ENCODE measurements around the gene DOCK2. TPM values are rescaled to one million over a fixed set of nuclear protein-coding genes. Genes with fewer than 3 reads are reported as not detected.
"Not testable (repeated sequence)": the region's sequence is repeated elsewhere in the genome, so short reads cannot be mapped to it uniquely, and the experiment has no call there.

DOCK2 gene
- total RNA-seq, 1 experiment from 2014 or later, result 2.2 TPM

- TF ChIP-seq CTCF (conservative IDR thresholded peaks at IDR 0.05; ENCODE audit: low read depth, low read length) (no peak), EZH2 (IDR thresholded peaks at IDR 0.05; ENCODE audit: borderline replicate concordance, low read depth, low read length, poor library complexity, severe bottlenecking) (no peak)
- Histone ChIP-seq H3K27me3 (replicated peaks; ENCODE audit: insufficient read depth, low read depth, low read length, poor library complexity) (no peaks in the 10 kb centered on the region), H3K4me1 (ENCODE audit: insufficient read depth, low read length, poor library complexity, severe bottlenecking) (no peaks in the 10 kb centered on the region), H3K9me3 (ENCODE audit: low read depth, low read length, poor library complexity, severe bottlenecking) (no peaks in the 10 kb centered on the region), H3K4me3 (ENCODE audit: low read depth, low read length, poor library complexity, severe bottlenecking) (no peak overlapping the region), H3K27ac (ENCODE audit: low read depth, low read length, poor library complexity, severe bottlenecking) (no peak overlapping the region), H3K36me3 (ENCODE audit: insufficient read depth, low read length, poor library complexity, severe bottlenecking) (no peaks in the 10 kb centered on the region)
- no peak for DNase-seq (ENCODE audit: low spot score)
- ChIA-PET CTCF (no interaction called here), POLR2A (ENCODE audit: low non-redundant PET) (no interaction called here)
- intact Hi-C loops (cut with micrococcal nuclease; ENCODE audit: unreplicated experiment), result no loop called here
- BruUV-seq (replicated peaks), result no TSS peak
These were observed 86.2 kb downstream of the DOCK2 start for GRCh38 chr5:169723103-169723831.

DNA sequence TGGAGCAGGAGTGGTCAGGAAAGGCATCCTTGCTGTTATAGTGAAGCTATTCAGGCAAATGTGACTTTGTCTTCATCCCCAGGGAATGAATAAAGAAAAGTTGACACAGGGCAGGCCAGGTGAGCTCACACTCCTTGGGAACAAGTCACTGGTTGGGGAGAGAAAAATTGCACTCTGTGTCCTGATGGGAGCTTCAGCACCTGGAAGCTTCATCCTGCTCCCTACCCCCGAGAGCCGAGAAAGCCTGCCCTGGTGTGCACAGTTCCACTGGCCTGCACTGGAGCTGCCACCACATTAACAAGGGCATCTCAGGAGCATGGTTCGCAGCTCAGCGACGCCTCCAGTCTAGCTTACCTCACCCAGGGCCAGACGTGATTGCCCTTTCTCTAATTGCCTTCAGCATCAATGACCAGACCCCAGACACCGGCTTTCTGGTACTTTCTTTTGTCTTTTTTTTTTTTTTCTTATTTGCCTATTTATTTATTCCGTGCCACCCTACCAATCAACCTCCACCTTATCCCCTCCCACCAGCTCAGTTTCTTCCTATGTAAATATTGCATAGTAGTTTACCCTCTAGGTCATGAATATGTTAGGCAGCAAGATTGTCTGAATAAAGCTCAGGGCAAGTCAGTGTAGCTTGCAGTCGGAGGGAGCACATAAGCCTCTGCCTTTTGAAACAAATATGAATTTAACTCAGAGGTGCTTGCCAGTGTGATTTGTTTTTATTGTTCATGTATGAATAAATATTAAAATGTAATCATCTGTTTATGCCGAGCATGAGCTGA is 87.4 kb downstream of the DOCK2 start:
- Histone ChIP-seq H3K27ac (ENCODE audit: low read depth, low read length, poor library complexity, severe bottlenecking) (no peak overlapping the region), H3K4me1 (ENCODE audit: insufficient read depth, low read length, poor library complexity, severe bottlenecking) (no peaks in the 10 kb centered on the region), H3K36me3 (ENCODE audit: insufficient read depth, low read length, poor library complexity, severe bottlenecking) (no peaks in the 10 kb centered on the region), H3K27me3 (replicated peaks; ENCODE audit: insufficient read depth, low read depth, low read length, poor library complexity) (no peaks in the 10 kb centered on the region), H3K4me3 (ENCODE audit: low read depth, low read length, poor library complexity, severe bottlenecking) (no peak overlapping the region), H3K9me3 (ENCODE audit: low read depth, low read length, poor library complexity, severe bottlenecking) (no peaks in the 10 kb centered on the region)
- TF ChIP-seq CTCF (conservative IDR thresholded peaks at IDR 0.05; ENCODE audit: low read depth, low read length) (no peak), EZH2 (IDR thresholded peaks at IDR 0.05; ENCODE audit: borderline replicate concordance, low read depth, low read length, poor library complexity, severe bottlenecking) (no peak)
- DNase-seq (ENCODE audit: low spot score), result no peak
- no TSS peak for BruUV-seq (replicated peaks)
- intact Hi-C loops (cut with micrococcal nuclease; ENCODE audit: unreplicated experiment), result no loop called here
- POLR2A ChIA-PET (ENCODE audit: low non-redundant PET), result no interaction called here
- CTCF ChIA-PET, result no interaction called here

GRCh38 chr5:169725665-169726064 is 88.6 kb downstream of the DOCK2 start:
- CTCF ChIA-PET; BruUV-seq (replicated peaks); H3K4me3 ChIP-seq (ENCODE audit: low read depth, low read length, poor library complexity, severe bottlenecking); H3K9me3 ChIP-seq (ENCODE audit: low read depth, low read length, poor library complexity, severe bottlenecking); POLR2A ChIA-PET (ENCODE audit: low non-redundant PET); H3K27me3 ChIP-seq (replicated peaks; ENCODE audit: insufficient read depth, low read depth, low read length, poor library complexity); intact Hi-C loops (cut with micrococcal nuclease; ENCODE audit: unreplicated experiment); DNase-seq (ENCODE audit: low spot score); H3K4me1 ChIP-seq (ENCODE audit: insufficient read depth, low read length, poor library complexity, severe bottlenecking); H3K27ac ChIP-seq (ENCODE audit: low read depth, low read length, poor library complexity, severe bottlenecking); H3K36me3 ChIP-seq (ENCODE audit: insufficient read depth, low read length, poor library complexity, severe bottlenecking): not testable (repeated sequence)

All from A673 (cell line).